ENCODE results near the gene ZNF558. TPM values are rescaled to one million over a fixed set of nuclear protein-coding genes. Genes with fewer than 3 reads are reported as not detected.
"Not testable (repeated sequence)": the region's sequence is repeated elsewhere in the genome, so short reads cannot be mapped to it uniquely, and the experiment has no call there.

ZNF558 gene
- polyA plus RNA-seq, 1 experiment: 27.9 TPM

DNA sequence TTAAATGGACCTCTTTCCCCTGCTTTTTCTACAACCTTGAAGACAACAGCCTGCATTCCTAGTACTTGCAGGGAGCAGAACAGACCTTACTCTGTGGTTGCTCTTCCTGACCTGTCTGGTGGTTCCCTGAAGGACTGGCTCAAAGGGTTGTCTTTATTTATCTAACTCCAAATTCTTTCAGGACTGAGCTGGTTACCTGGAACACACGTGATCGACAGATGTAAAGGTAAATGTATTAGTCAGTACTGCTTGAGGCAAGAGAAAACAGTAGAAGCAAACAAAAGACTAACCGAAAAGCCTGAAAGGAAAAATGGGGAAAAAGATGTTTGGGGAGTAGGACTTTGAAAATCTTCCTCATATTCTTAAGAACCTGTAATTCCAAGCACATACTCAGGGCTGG, 17.9 kb downstream of the ZNF558 start:
- TF ChIP-seq, protein P1, sequence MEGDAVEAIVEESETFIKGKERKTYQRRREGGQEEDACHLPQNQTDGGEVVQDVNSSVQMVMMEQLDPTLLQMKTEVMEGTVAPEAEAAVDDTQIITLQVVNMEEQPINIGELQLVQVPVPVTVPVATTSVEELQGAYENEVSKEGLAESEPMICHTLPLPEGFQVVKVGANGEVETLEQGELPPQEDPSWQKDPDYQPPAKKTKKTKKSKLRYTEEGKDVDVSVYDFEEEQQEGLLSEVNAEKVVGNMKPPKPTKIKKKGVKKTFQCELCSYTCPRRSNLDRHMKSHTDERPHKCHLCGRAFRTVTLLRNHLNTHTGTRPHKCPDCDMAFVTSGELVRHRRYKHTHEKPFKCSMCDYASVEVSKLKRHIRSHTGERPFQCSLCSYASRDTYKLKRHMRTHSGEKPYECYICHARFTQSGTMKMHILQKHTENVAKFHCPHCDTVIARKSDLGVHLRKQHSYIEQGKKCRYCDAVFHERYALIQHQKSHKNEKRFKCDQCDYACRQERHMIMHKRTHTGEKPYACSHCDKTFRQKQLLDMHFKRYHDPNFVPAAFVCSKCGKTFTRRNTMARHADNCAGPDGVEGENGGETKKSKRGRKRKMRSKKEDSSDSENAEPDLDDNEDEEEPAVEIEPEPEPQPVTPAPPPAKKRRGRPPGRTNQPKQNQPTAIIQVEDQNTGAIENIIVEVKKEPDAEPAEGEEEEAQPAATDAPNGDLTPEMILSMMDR (IDR thresholded peaks at IDR 0.05; ENCODE audit: low read depth, low read length): no peak
- no peak for DNase-seq (ENCODE audit: low read depth, low spot score)
- no peak overlapping the region for H3K27ac ChIP-seq (ENCODE audit: low read depth, low read length)
- H3K27me3 ChIP-seq (ENCODE audit: control insufficient read depth, insufficient read depth, low read length): no peaks in the 10 kb centered on the region
- H3K9me3 ChIP-seq (ENCODE audit: control insufficient read depth, insufficient read depth, low read length): peaks cover 42% of the 10 kb centered on the region
- POLR2A ChIA-PET: no interaction called here
- no peak overlapping the region for H3K4me3 ChIP-seq (ENCODE audit: low read depth, low read length)
- CTCF ChIA-PET: no interaction called here

DNA sequence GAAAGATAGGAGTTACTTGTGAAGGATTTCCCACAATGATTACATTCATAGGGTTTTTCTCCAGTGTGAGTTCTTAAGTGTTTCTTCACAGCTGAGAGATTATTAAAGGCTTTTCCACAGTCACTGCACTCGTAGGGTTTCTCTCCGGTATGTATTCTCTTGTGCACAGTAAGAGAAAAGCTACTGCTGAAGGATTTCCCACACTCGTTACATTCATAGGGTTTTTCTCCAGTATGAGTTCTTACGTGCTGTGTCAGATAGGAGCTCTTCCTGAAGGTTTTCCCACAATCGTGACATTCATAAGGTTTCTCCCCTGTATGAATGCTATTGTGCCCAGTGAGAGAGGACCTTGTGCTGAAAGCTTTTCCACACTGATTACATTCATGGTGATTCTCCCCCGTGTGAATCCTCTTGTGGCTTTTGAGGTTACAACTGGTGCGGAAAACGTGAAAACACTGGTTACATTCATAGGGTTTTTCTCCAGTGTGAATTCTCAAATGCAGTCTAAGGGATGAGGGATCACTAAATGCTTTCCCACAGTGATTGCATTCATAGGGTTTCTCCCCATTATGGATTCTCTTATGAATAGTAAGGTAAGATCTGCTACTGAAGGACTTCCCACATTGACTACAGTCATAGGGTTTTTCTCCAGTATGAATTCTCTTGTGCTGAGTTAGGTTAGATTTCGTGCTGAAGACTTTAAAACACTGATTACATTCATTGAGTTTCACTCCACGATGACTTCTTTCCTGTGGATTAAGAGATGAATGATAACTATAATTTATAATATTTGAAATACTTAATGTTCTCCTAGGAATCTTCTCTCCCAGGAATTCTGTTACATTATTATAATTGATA, 20.6 kb downstream of the ZNF558 start:
- no peaks in the 10 kb centered on the region for H3K27me3 ChIP-seq (ENCODE audit: control insufficient read depth, insufficient read depth, low read length)
- peaks cover 60% of the 10 kb centered on the region for H3K9me3 ChIP-seq (ENCODE audit: control insufficient read depth, insufficient read depth, low read length)
- POLR2A ChIA-PET: no interaction called here
- TF ChIP-seq, protein P1 (IDR thresholded peaks at IDR 0.05; ENCODE audit: low read depth, low read length): no peak
- no peak overlapping the region for H3K4me3 ChIP-seq (ENCODE audit: low read depth, low read length)
- DNase-seq (ENCODE audit: low read depth, low spot score): no peak
- CTCF ChIA-PET: interaction anchor here (0.6 kb wide), 1 partner anchor 82 kb away, joined by 3 read pairs; no protein-coding TSS in a partner anchor
- H3K27ac ChIP-seq (ENCODE audit: low read depth, low read length): no peak overlapping the region

DNA sequence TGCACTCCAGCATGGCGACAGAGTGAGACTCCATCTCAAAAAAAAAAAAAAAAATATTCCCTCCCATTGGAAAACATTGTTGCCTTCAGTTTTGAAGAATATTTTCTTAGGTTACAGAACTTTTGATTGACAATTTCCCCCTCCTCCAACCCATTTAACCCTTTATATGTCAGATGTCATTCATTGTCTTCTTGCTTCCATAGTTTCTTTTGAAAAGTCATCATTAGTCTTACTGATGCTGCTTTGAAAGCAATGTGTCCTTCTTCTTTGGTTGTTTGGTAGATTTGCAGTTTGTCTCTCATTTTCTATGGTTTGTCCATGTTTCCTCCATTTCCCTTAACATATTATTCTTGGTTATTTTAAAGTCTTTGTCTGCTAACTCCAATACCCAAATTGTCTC, 25.4 kb downstream of the ZNF558 start:
- ChIA-PET CTCF (no interaction called here), POLR2A (no interaction called here)
- DNase-seq (ENCODE audit: low read depth, low spot score): no peak
- TF ChIP-seq, protein P1 (IDR thresholded peaks at IDR 0.05; ENCODE audit: low read depth, low read length): no peak
- H3K9me3 ChIP-seq (ENCODE audit: control insufficient read depth, insufficient read depth, low read length): peaks cover 62% of the 10 kb centered on the region
- H3K27me3 ChIP-seq (ENCODE audit: control insufficient read depth, insufficient read depth, low read length): no peaks in the 10 kb centered on the region
- H3K4me3 ChIP-seq (ENCODE audit: low read depth, low read length): no peak overlapping the region
- no peak overlapping the region for H3K27ac ChIP-seq (ENCODE audit: low read depth, low read length)

DNA sequence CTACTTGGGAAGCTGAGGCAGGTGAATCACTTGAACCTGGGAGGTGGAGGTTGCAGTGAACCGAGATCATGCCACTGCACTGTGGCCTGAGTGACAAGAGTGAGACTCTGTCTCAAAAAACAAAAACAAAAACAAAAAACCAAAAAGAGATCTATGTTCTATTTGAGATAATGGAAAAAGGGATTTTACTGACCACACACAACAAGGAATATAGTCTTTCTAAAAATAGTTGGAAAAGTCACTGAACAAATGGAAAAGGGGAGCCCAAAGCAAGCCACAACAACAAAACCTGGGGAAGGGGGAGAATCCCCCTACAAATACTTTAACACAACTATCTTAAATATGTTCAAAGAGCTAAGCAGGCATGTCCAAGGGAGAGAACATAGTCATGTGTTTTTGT, 37.3 kb downstream of the ZNF558 start:
- H3K9me3 ChIP-seq (ENCODE audit: control insufficient read depth, insufficient read depth, low read length): peaks cover 29% of the 10 kb centered on the region
- ChIA-PET CTCF (no interaction called here), POLR2A (no interaction called here)
- DNase-seq (ENCODE audit: low read depth, low spot score): no peak
- no peak overlapping the region for H3K27ac ChIP-seq (ENCODE audit: low read depth, low read length)
- no peaks in the 10 kb centered on the region for H3K27me3 ChIP-seq (ENCODE audit: control insufficient read depth, insufficient read depth, low read length)
- TF ChIP-seq, protein P1 (IDR thresholded peaks at IDR 0.05; ENCODE audit: low read depth, low read length): no peak
- no peak overlapping the region for H3K4me3 ChIP-seq (ENCODE audit: low read depth, low read length)

DNA sequence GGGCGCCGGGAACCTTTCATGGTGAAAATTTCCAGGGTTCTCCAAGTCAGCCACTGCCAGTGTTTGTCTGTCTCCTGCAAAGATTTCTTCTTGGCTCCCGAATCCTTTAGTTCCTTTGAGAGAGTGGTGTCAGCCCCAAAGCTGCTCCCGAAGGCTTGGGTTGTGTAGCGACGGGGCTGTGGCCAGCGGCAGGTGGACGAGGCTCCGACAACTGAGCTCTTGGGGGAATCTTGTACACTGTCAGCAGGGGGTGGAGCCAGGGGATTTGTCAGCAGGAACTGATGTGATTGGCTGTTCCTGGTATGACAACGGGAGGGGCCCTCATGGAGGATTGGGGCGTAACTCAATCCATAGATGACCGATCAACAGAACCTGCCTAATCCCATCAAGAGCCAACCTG, 58.5 kb downstream of the ZNF558 start:
- POLR2A ChIA-PET; H3K9me3 ChIP-seq (ENCODE audit: control insufficient read depth, insufficient read depth, low read length); CTCF ChIA-PET; H3K27ac ChIP-seq (ENCODE audit: low read depth, low read length); H3K4me3 ChIP-seq (ENCODE audit: low read depth, low read length); H3K27me3 ChIP-seq (ENCODE audit: control insufficient read depth, insufficient read depth, low read length); DNase-seq (ENCODE audit: low read depth, low spot score): not testable (repeated sequence)

DNA sequence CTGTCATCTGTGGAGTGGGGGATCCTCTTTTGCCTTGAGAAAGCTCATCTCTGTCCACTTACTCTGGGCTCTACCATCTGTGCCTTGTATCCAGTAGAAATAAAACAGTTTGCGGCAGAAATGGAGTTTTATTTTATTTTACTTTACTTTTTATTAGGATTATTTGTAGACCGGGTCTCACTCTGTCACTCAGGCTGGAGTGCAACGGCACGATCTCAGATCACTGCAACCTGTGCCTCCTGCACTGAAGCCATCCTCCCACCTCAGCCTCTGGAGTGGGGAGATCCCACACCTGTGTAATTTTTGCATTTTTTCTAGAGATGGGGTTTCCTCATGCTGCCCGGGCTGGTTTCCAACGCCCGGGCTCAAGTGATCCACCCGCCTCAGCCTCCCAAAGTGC, 62.8 kb downstream of the ZNF558 start:
- H3K27ac ChIP-seq (ENCODE audit: low read depth, low read length); CTCF ChIA-PET; H3K27me3 ChIP-seq (ENCODE audit: control insufficient read depth, insufficient read depth, low read length); H3K4me3 ChIP-seq (ENCODE audit: low read depth, low read length); POLR2A ChIA-PET; H3K9me3 ChIP-seq (ENCODE audit: control insufficient read depth, insufficient read depth, low read length); DNase-seq (ENCODE audit: low read depth, low spot score): not testable (repeated sequence)

DNA sequence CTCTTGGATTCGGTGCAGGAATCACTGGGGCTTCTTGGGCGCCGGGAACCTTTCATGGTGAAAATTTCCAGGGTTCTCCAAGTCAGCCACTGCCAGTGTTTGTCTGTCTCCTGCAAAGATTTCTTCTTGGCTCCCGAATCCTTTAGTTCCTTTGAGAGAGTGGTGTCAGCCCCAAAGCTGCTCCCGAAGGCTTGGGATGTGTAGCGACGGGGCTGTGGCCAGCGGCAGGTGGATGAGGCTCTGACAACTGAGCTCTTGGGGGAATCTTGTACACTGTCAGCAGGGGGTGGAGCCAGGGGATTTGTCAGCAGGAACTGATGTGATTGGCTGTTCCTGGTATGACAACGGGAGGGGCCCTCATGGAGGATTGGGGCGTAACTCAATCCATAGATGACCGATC, 64.8 kb downstream of the ZNF558 start:
- H3K4me3 ChIP-seq (ENCODE audit: low read depth, low read length); H3K27ac ChIP-seq (ENCODE audit: low read depth, low read length); H3K27me3 ChIP-seq (ENCODE audit: control insufficient read depth, insufficient read depth, low read length); H3K9me3 ChIP-seq (ENCODE audit: control insufficient read depth, insufficient read depth, low read length); DNase-seq (ENCODE audit: low read depth, low spot score); CTCF ChIA-PET; POLR2A ChIA-PET: not testable (repeated sequence)
